Kidney epithelial cell (primary cell): Measurements from ENCODE around the gene SNPH. TPM values are rescaled to one million over a fixed set of nuclear protein-coding genes. Genes with fewer than 3 reads are reported as not detected.

Source experiments
- DNase-seq: peaks from one replicate; pipeline ENCODE4 v3.0.0-alpha.2; 2010; ENCODE audit warnings: low read depth
- H3K27me3 ChIP-seq: 2 replicates; pipeline ENCODE4 v1.6.0; 2011; ENCODE audit warnings: low read length; ENCODE audit not compliant: control insufficient read depth, insufficient read depth
- H3K36me3 ChIP-seq: 2 replicates; pipeline ENCODE4 v1.5.1; 2011; ENCODE audit warnings: low read length; ENCODE audit not compliant: control insufficient read depth, insufficient read depth
- H3K4me3 ChIP-seq: 2 replicates; pipeline ENCODE4 v1.5.1; 2011; ENCODE audit warnings: low read depth, mild to moderate bottlenecking, control low read depth, low read length
- CTCF ChIP-seq: IDR thresholded peaks from 2 replicates; pipeline ENCODE4 v1.5.1; 2011; ENCODE audit warnings: mild to moderate bottlenecking, moderate library complexity, low read length, control low read depth, inconsistent platforms; ENCODE audit not compliant: insufficient read depth, poor library complexity, severe bottlenecking
- total RNA-seq: library from RNA; depleted of rRNA; stranded (reverse); fragments of >200 nt; gene quantifications from 2 replicates; pipeline ENCODE4 v1.2.3, GENCODE V29; 2015

The SNPH gene
- total RNA-seq, 1 donor from 2014 or later, result 7.1 TPM

GRCh38 chr20:1320902-1321653 lies 55.0 kb downstream of the SNPH start:
- TF ChIP-seq CTCF, result no peak
- Histone ChIP-seq H3K36me3 (no peaks in the 10 kb centered on the region), H3K27me3 (no peaks in the 10 kb centered on the region), H3K4me3 (no peak overlapping the region)
- no peak for DNase-seq

- DNase-seq, result no peak
- no peaks in the 10 kb centered on the region for H3K36me3 ChIP-seq
- no peak for TF ChIP-seq CTCF
Observed at GRCh38 chr20:1321654-1321939, 55.5 kb downstream of the SNPH start.

GRCh38 chr20:1322511-1323245 lies 56.6 kb downstream of the SNPH start:
- DNase-seq, result no peak
- Histone ChIP-seq H3K27me3 (no peaks in the 10 kb centered on the region), H3K36me3 (no peaks in the 10 kb centered on the region), H3K4me3 (no peak overlapping the region)
- TF ChIP-seq CTCF, result no peak

More at GRCh38 chr20:1321654-1321939, 55.5 kb downstream of the SNPH start:
- Histone ChIP-seq H3K4me3 (no peak overlapping the region), H3K27me3 (no peaks in the 10 kb centered on the region)

- Histone ChIP-seq H3K27me3 (no peaks in the 10 kb centered on the region), H3K4me3 (no peak overlapping the region), H3K36me3 (no peaks in the 10 kb centered on the region)
- TF ChIP-seq CTCF, result no peak
- DNase-seq, result no peak
Observed at GRCh38 chr20:1323256-1323655, 57.2 kb downstream of the SNPH start.

GRCh38 chr20:1323830-1324597 lies 57.9 kb downstream of the SNPH start:
- TF ChIP-seq CTCF, result no peak
- no peak for DNase-seq
- Histone ChIP-seq H3K27me3 (no peaks in the 10 kb centered on the region), H3K4me3 (no peak overlapping the region), H3K36me3 (no peaks in the 10 kb centered on the region)
